ENCODE data around the gene CNKSR1. TPM values are rescaled to one million over a fixed set of nuclear protein-coding genes. Genes with fewer than 3 reads are reported as not detected.

CNKSR1 gene
- polyA plus RNA-seq, 1 of the 3 experiments (the other 2 are of a cell fraction): 0.49 TPM

DNA sequence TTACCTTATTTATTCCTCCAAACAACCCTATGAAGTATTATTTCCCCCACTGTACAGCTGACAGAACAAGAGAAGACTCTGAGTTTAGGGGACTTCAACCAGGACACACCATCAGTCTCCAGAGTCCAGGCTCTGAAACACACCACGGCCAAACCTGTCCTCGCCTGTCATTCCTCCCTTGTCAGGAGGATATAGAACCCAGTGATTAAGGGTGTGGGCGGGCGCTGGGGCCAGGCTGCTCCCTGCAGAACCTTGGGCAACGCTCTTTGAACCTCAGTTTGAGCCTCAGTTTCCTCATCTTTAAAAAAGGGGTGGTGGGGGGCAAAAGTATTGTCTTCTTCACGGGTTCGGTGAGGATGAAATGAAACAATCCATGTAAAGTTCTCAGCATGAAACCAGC, 47.3 kb downstream of the CNKSR1 start:
- Histone ChIP-seq H3K9me3 (no peaks in the 10 kb centered on the region), H3K79me2 (ENCODE audit: insufficient read depth) (no peaks in the 10 kb centered on the region), H3K27ac (ENCODE audit: low read depth in 2 of 2, low read length in 1 of 2) (no peak overlapping the region), H4K20me1 (ENCODE audit: insufficient read depth) (no peaks in the 10 kb centered on the region), H3K4me3 (ENCODE audit: low read depth in 2 of 2, low read length in 1 of 2) (no peak overlapping the region), H3K9me2 (no peaks in the 10 kb centered on the region), H3K27me3 (ENCODE audit: insufficient read depth) (peaks cover 9% of the 10 kb centered on the region; the same call in 1 of the 2 replicates), H3K36me3 (replicated peaks in 1 of 2; ENCODE audit: control insufficient read depth in 1 of 2, insufficient read depth in 2 of 2, low read length in 1 of 2) (no peaks in the 10 kb centered on the region), H2AFZ (ENCODE audit: low read depth) (no peak overlapping the region), H3F3A (replicated peaks; ENCODE audit: insufficient read depth) (no peaks in the 10 kb centered on the region), H3K9ac (no peak overlapping the region), H3K4me1 (ENCODE audit: control insufficient read depth in 1 of 2, insufficient read depth in 2 of 2, low read depth in 1 of 2, low read length in 1 of 2) (peaks cover 0 to 2% of the 10 kb centered on the region in 2 experiments; a peak in 1 of 4 replicates), H3K4me2 (no peak overlapping the region)
- ChIA-PET POLR2A (no interaction called here), CTCF (interaction anchor here (0.7 to 1.5 kb wide), 2 partner anchors 9 to 55 kb away, joined by 3 to 10 read pairs; partner anchors contain the start of gene CEP85)
- 90% methylated on average over 7 of the region's 7 CpGs for WGBS (ENCODE audit: low lambda C conversion rate)
- DNase-seq: no peak
- TF ChIP-seq NRF1 (IDR thresholded peaks at IDR 0.05; ENCODE audit: low read depth, low read length): no peak
- no peak for TF ChIP-seq RFX5 (IDR thresholded peaks at IDR 0.05; ENCODE audit: low read length)
- TF ChIP-seq RXRA (IDR thresholded peaks at IDR 0.05; ENCODE audit: borderline replicate concordance, low read depth): no peak
- TF ChIP-seq CHD2 (IDR thresholded peaks at IDR 0.05; ENCODE audit: low read length, partially characterized antibody): no peak
- no peak for TF ChIP-seq SIN3A (IDR thresholded peaks at IDR 0.05; ENCODE audit: borderline replicate concordance, low read depth, low read length)
- no peak for TF ChIP-seq YY1 (IDR thresholded peaks at IDR 0.05; ENCODE audit: low read depth)
- TF ChIP-seq GABPA (IDR thresholded peaks at IDR 0.05; ENCODE audit: low read depth): no peak
- TF ChIP-seq, protein P1, sequence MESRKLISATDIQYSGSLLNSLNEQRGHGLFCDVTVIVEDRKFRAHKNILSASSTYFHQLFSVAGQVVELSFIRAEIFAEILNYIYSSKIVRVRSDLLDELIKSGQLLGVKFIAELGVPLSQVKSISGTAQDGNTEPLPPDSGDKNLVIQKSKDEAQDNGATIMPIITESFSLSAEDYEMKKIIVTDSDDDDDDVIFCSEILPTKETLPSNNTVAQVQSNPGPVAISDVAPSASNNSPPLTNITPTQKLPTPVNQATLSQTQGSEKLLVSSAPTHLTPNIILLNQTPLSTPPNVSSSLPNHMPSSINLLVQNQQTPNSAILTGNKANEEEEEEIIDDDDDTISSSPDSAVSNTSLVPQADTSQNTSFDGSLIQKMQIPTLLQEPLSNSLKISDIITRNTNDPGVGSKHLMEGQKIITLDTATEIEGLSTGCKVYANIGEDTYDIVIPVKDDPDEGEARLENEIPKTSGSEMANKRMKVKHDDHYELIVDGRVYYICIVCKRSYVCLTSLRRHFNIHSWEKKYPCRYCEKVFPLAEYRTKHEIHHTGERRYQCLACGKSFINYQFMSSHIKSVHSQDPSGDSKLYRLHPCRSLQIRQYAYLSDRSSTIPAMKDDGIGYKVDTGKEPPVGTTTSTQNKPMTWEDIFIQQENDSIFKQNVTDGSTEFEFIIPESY (IDR thresholded peaks at IDR 0.05; ENCODE audit: borderline replicate concordance, low read depth): no peak
- no peak for TF ChIP-seq RAD21 (IDR thresholded peaks at IDR 0.05; ENCODE audit: low read length)
- TF ChIP-seq, protein P2, sequence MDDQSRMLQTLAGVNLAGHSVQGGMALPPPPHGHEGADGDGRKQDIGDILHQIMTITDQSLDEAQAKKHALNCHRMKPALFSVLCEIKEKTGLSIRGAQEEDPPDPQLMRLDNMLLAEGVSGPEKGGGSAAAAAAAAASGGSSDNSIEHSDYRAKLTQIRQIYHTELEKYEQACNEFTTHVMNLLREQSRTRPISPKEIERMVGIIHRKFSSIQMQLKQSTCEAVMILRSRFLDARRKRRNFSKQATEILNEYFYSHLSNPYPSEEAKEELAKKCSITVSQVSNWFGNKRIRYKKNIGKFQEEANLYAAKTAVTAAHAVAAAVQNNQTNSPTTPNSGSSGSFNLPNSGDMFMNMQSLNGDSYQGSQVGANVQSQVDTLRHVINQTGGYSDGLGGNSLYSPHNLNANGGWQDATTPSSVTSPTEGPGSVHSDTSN (IDR thresholded peaks at IDR 0.05): no peak
- TF ChIP-seq NFIC (IDR thresholded peaks at IDR 0.05; ENCODE audit: borderline replicate concordance): no peak
- TF ChIP-seq TEAD4 (IDR thresholded peaks at IDR 0.05; ENCODE audit: borderline replicate concordance, insufficient read depth): no peak
- TF ChIP-seq, protein P3, sequence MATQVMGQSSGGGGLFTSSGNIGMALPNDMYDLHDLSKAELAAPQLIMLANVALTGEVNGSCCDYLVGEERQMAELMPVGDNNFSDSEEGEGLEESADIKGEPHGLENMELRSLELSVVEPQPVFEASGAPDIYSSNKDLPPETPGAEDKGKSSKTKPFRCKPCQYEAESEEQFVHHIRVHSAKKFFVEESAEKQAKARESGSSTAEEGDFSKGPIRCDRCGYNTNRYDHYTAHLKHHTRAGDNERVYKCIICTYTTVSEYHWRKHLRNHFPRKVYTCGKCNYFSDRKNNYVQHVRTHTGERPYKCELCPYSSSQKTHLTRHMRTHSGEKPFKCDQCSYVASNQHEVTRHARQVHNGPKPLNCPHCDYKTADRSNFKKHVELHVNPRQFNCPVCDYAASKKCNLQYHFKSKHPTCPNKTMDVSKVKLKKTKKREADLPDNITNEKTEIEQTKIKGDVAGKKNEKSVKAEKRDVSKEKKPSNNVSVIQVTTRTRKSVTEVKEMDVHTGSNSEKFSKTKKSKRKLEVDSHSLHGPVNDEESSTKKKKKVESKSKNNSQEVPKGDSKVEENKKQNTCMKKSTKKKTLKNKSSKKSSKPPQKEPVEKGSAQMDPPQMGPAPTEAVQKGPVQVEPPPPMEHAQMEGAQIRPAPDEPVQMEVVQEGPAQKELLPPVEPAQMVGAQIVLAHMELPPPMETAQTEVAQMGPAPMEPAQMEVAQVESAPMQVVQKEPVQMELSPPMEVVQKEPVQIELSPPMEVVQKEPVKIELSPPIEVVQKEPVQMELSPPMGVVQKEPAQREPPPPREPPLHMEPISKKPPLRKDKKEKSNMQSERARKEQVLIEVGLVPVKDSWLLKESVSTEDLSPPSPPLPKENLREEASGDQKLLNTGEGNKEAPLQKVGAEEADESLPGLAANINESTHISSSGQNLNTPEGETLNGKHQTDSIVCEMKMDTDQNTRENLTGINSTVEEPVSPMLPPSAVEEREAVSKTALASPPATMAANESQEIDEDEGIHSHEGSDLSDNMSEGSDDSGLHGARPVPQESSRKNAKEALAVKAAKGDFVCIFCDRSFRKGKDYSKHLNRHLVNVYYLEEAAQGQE (IDR thresholded peaks at IDR 0.05; ENCODE audit: low read depth, low read length): no peak
- TF ChIP-seq, protein P4, sequence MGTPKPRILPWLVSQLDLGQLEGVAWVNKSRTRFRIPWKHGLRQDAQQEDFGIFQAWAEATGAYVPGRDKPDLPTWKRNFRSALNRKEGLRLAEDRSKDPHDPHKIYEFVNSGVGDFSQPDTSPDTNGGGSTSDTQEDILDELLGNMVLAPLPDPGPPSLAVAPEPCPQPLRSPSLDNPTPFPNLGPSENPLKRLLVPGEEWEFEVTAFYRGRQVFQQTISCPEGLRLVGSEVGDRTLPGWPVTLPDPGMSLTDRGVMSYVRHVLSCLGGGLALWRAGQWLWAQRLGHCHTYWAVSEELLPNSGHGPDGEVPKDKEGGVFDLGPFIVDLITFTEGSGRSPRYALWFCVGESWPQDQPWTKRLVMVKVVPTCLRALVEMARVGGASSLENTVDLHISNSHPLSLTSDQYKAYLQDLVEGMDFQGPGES (IDR thresholded peaks at IDR 0.05; ENCODE audit: low read depth, low read length): no peak
- TF ChIP-seq FOSL2 (IDR thresholded peaks at IDR 0.05; ENCODE audit: borderline replicate concordance, low read depth): no peak
- TF ChIP-seq, protein P5, sequence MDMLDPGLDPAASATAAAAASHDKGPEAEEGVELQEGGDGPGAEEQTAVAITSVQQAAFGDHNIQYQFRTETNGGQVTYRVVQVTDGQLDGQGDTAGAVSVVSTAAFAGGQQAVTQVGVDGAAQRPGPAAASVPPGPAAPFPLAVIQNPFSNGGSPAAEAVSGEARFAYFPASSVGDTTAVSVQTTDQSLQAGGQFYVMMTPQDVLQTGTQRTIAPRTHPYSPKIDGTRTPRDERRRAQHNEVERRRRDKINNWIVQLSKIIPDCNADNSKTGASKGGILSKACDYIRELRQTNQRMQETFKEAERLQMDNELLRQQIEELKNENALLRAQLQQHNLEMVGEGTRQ (IDR thresholded peaks at IDR 0.05; ENCODE audit: borderline replicate concordance, low read depth, low read length): no peak
- no peak for TF ChIP-seq FOXJ3 (CRISPR knock-in tag; IDR thresholded peaks at IDR 0.05)
- no peak for TF ChIP-seq SMC3 (IDR thresholded peaks at IDR 0.05; ENCODE audit: low read depth, low read length)
